ENCODE results near the gene CDH4. TPM values are rescaled to one million over a fixed set of nuclear protein-coding genes. Genes with fewer than 3 reads are reported as not detected.
"Not testable (repeated sequence)": the region's sequence is repeated elsewhere in the genome, so short reads cannot be mapped to it uniquely, and the experiment has no call there.

Gene CDH4
- total RNA-seq, 2 experiments from 2014 or later = 0.11 to 0.18 TPM

- DNase-seq (no peak), ATAC-seq (no peak)
- no peaks in the 10 kb centered on the region for H3K36me3 Mint-ChIP-seq (ENCODE audit: low read depth)
- no peaks in the 10 kb centered on the region for H3K27me3 Mint-ChIP-seq
- intact Hi-C loops (cut with micrococcal nuclease) = no loop called here
- TF ChIP-seq CTCF (IDR thresholded peaks at IDR 0.05) = no peak
- POLR2A ChIA-PET = no interaction called here
- no peaks in the 10 kb centered on the region for H3K9me3 Mint-ChIP-seq
- CTCF ChIA-PET = no interaction called here
- no peak overlapping the region for H3K4me3 Mint-ChIP-seq
- no peak overlapping the region for H3K27ac Mint-ChIP-seq
- no peaks in the 10 kb centered on the region for H3K4me1 Mint-ChIP-seq (ENCODE audit: low read depth)
Measured at GRCh38 chr20:61397790-61398189, 145.7 kb downstream of the CDH4 start.

GRCh38 chr20:61399433-61399832 lies 147.4 kb downstream of the CDH4 start:
- H3K4me3 Mint-ChIP-seq = no peak overlapping the region
- no peaks in the 10 kb centered on the region for H3K36me3 Mint-ChIP-seq (ENCODE audit: low read depth)
- ChIA-PET POLR2A (no interaction called here), CTCF (no interaction called here)
- intact Hi-C loops (cut with micrococcal nuclease) = no loop called here
- H3K4me1 Mint-ChIP-seq (ENCODE audit: low read depth) = no peaks in the 10 kb centered on the region
- TF ChIP-seq CTCF (IDR thresholded peaks at IDR 0.05) = no peak
- H3K27me3 Mint-ChIP-seq = no peaks in the 10 kb centered on the region
- DNase-seq = no peak
- ATAC-seq = no peak
- no peaks in the 10 kb centered on the region for H3K9me3 Mint-ChIP-seq
- no peak overlapping the region for H3K27ac Mint-ChIP-seq

- intact Hi-C loops (cut with micrococcal nuclease) = no loop called here
- Mint-ChIP-seq H3K27ac (no peak overlapping the region), H3K9me3 (no peaks in the 10 kb centered on the region), H3K4me1 (ENCODE audit: low read depth) (no peaks in the 10 kb centered on the region), H3K36me3 (ENCODE audit: low read depth) (no peaks in the 10 kb centered on the region), H3K27me3 (no peaks in the 10 kb centered on the region), H3K4me3 (no peak overlapping the region)
- CTCF ChIA-PET = no interaction called here
- DNase-seq (no peak), ATAC-seq (no peak)
- POLR2A ChIA-PET = no interaction called here
- no peak for TF ChIP-seq CTCF (IDR thresholded peaks at IDR 0.05)
Measured at GRCh38 chr20:61400499-61400898, 148.4 kb downstream of the CDH4 start.

GRCh38 chr20:61404303-61404702 lies 152.2 kb downstream of the CDH4 start:
- no peak for TF ChIP-seq CTCF (IDR thresholded peaks at IDR 0.05)

GRCh38 chr20:61405007-61405406 lies 152.9 kb downstream of the CDH4 start:
- H3K4me3 Mint-ChIP-seq = no peak overlapping the region
- no peak for TF ChIP-seq CTCF (IDR thresholded peaks at IDR 0.05)

More at GRCh38 chr20:61404303-61404702, 152.2 kb downstream of the CDH4 start:
- Mint-ChIP-seq H3K27ac (no peak overlapping the region), H3K4me1 (ENCODE audit: low read depth) (no peaks in the 10 kb centered on the region), H3K4me3 (no peak overlapping the region), H3K36me3 (ENCODE audit: low read depth) (no peaks in the 10 kb centered on the region), H3K9me3 (peaks cover 3% of the 10 kb centered on the region), H3K27me3 (no peaks in the 10 kb centered on the region)
- POLR2A ChIA-PET = no interaction called here
- intact Hi-C loops (cut with micrococcal nuclease) = no loop called here
- CTCF ChIA-PET = no interaction called here
- ATAC-seq (no peak), DNase-seq (no peak)

GRCh38 chr20:61406773-61407172 lies 154.7 kb downstream of the CDH4 start:
- H3K36me3 Mint-ChIP-seq (ENCODE audit: low read depth); CTCF ChIA-PET; ATAC-seq; DNase-seq; H3K27me3 Mint-ChIP-seq; H3K4me1 Mint-ChIP-seq (ENCODE audit: low read depth); H3K9me3 Mint-ChIP-seq; intact Hi-C loops (cut with micrococcal nuclease); H3K4me3 Mint-ChIP-seq; POLR2A ChIA-PET; H3K27ac Mint-ChIP-seq: not testable (repeated sequence)

More at GRCh38 chr20:61405007-61405406, 152.9 kb downstream of the CDH4 start:
- intact Hi-C loops (cut with micrococcal nuclease) = no loop called here
- no peaks in the 10 kb centered on the region for H3K27me3 Mint-ChIP-seq
- H3K36me3 Mint-ChIP-seq (ENCODE audit: low read depth) = no peaks in the 10 kb centered on the region
- POLR2A ChIA-PET = no interaction called here
- CTCF ChIA-PET = no interaction called here
- H3K4me1 Mint-ChIP-seq (ENCODE audit: low read depth) = no peaks in the 10 kb centered on the region
- ATAC-seq (no peak), DNase-seq (no peak)
- peaks cover 3% of the 10 kb centered on the region for H3K9me3 Mint-ChIP-seq
- no peak overlapping the region for H3K27ac Mint-ChIP-seq
